NCI-H2196 treated with DMSO at 0.1 percent for 48 hours (cell line): ENCODE data around the gene DHDDS.
"Not testable (repeated sequence)": the region's sequence is repeated elsewhere in the genome, so short reads cannot be mapped to it uniquely, and the experiment has no call there.

Source experiments
- DNase-seq: peaks from one replicate; lab custom pipeline; 2025; ENCODE audit not compliant: unreplicated experiment; lab: John Stamatoyannopoulos, UW

DHDDS gene, protein sequence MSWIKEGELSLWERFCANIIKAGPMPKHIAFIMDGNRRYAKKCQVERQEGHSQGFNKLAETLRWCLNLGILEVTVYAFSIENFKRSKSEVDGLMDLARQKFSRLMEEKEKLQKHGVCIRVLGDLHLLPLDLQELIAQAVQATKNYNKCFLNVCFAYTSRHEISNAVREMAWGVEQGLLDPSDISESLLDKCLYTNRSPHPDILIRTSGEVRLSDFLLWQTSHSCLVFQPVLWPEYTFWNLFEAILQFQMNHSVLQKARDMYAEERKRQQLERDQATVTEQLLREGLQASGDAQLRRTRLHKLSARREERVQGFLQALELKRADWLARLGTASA

DNA sequence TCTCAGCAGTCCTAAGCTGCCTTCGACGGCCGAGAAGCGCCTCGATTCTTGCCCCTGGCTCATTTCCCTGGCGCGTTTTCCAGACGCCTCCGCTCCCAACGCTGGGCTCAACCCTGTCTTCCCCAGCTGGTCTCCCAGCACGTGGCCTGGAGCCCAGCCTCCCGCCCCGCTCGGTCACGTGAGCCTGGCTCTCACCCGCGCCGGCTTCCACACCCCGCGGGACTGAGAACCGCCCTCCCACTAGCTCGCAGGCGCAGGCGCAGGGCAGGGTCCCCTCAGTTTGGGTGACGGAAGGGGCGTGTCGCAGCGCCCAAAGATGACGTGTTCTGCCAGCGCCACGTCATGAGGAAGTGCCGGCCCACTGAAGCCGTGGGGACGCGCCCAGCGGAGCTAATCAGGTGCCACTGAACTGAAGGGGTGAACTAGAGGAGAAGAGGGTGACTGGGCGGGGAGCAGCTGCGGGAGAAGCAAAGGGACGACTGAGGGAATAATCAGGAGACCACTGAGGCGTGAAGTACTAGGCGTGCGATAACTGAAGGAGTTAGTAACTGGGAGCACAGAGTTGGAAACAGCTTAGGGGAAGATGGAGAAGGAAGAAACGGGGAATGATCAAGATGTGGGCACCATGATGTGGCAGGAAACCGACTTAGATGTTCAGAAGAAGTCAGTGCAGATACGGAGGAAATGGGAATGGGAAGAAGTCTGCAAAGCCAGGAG is at the start of gene DHDDS:
DHDDS (plus strand) TSS at position 343 of the 717 bp plus-strand sequence. CDS start 625 bp downstream, outside the sequence.
- DNase-seq, result peak; percentile 98

DNA sequence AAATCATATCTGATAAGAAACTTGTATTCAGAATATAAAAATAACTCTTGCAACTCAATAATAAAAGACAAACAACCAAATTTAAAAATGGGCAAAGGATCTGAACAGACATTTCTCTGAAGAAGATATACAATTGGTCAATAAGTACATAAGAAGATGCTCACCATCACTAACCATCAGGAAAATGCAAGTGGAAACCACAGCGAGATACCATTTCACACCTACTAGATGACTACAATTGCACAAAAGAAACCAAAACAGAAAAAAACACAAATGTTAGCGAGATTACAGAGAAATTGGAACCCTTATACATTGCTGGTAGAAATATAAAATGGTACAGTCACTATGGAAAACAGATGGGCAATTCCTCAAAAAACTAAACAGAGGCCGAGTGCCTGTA is 48.0 kb upstream of the DHDDS start:
- no peak for DNase-seq

DNA sequence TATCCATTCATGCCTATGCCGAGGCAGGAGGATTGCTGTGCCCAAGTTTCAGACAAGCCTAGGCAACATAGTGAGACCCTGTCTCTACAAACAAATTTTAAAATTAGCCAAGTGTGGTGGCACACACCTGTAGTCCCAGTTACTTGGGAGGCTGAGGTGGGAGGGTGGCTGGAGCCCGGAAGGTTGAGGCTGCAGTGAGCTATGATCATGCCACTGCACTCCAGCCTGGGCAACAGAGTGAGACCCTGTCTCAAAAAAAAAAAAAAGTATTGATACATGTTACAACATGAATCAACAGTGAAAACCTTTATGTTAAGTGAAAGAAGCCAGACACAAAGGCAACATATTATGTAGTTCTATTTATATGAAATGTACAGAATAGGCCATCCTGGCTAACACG is 47.1 kb upstream of the DHDDS start:
- DNase-seq, result not testable (repeated sequence)

DNA sequence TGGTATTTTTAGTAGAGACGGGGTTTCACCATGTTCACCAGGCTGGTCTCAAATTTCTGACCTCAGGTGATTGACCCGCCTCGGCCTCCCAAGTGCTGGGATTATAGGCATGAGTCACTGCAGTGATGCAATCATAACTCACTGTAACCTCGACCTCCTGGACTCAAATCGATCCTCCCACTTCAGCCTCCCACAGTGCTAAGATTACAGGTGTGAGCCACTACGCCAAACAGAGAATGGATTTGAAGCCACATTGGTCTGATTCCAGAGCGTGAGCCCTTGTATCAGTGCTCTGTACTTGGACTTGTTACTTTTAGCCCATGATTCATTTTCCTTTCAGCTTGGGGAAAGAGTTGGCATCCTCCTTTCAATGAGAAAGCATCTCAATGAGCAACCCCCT is 44.7 kb upstream of the DHDDS start:
- DNase-seq, result no peak

DNA sequence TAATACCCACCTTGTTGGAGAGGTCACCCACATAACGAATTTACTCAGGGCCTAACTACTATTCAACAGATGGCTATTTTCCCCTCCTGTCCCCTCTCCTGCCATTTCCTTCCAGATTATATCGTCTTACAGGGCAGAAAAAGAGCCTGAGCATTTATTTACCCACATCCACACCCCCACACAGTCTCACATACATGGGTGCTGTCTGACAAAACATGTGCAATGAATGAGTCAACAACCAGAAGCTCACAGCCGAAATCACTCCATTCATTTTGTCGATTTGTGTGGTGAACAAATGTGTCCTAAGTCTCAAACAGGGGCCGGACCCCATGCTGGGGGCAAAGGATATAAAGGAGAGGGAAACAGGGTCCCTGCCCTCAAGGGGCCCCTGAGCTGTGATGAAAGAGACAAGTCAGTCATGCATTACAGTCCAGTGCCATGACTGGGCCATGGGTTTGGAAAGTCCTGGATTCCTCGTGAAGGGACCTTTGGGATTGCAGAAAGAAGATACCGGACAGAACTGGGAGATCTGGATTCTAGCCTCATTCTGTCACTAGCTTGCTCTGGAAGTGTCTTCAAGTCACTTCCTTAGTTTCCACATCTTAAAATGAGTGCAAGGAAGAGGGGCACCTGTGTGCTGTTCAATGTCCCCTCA is 43.2 kb upstream of the DHDDS start:
- no peak for DNase-seq

DNA sequence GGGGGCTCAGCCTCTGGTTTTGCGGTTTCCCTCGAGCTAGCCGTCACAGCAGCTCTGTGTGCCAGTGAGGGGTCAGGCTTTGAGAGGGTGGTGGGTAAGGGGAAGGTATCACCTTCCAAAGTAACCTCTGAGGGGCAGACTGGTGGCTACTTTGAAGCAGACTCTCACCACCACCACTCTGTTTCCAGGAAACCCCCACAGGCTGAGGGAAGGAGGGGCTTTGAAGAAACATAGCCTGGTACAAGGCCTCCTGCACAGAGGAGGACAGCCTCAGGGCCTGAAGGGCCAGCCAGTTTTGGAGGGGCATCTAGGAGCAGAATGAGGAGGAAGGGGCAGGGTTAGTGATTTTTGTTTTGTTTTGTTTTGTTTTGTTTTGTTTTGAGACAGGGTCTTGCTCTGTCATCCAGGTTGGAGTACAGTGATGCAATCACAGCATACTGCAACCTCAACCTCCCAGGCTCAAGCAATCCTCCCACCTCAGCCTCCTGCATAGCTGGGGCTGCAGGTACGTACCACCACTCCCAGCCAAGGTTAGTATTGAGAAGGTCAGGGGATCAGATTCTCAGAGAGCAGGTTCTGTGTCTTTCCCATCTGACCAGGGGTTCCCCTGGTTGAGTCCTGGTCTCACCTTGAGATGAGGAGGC is 42.4 kb upstream of the DHDDS start:
- DNase-seq, result no peak

DNA sequence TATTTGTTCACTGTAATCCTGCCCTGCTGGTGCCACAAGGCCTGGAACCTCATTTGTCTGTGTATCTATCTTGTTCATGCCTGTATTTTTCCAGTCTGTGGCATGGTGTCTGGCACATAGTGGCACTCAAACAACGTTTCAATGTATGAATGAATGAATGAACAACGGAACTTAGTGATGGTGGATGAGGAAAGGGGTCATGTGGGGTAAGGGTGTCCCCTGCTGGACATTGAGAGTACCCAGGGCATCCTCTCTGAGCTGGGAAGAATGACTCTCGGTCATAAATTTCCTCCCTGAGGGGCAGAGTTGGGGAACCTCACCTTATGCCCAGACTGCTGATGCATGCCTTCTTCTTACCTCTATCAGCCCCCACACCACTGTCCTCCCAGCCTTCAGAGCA is 40.7 kb upstream of the DHDDS start:
- no peak for DNase-seq

DNA sequence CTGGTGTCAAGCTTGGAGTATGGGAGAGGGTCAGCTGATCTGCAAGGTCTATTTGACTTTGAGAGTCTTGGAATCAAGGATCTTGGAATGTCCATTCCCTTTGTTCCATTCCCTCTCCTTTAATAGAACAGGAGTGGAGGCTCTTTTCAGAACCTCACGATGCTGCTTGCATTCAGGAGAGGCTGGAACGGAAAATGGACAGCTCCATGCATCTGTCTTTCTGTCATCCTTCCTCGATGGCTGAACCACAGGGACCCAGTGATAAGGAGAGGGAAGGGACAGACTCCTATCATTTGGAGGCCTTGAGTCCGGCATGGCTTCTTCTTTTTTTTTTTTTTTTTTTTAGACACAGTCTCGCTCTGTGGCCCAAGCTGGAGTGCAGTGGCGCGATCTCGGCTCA is 36.4 kb upstream of the DHDDS start:
- DNase-seq, result no peak

DNA sequence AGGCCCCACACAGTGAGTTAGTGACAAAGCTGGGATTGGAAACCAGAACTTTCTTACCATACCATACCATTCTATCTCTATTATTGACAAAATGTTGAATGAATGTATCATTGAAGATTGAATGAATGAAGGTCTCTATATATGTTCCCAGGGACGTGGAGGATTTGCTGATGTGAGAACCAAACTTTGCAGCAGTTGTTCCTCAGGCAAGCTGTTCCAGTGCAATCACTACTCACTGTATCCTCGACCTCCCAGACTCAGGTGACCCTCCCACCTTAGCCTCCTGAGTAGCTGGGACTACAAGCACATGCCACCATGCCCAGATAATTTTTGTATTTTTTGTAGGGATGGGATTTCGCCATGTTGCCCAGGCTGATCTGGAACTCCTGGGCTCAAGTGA is 33.1 kb upstream of the DHDDS start:
- DNase-seq, result no peak

DNA sequence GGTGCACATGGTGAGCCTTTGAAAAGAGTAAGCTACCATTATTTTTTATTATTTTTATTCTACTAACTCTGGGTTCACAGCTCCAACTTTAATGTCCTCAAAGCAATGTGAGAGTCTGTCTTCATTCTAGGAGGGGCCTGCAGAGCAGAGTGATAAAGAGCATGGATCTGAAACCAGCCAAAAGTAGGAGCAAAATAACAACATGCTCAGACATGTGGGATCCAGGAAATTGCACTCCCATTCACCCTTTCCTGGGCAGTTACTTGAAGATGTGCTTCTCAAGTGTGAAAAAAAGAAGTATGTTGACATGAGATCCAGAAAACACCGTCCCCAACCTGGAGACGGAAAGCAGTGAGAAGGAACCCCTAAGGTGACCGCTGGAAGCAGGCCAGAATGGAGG is 30.2 kb upstream of the DHDDS start:
- DNase-seq, result no peak

DNA sequence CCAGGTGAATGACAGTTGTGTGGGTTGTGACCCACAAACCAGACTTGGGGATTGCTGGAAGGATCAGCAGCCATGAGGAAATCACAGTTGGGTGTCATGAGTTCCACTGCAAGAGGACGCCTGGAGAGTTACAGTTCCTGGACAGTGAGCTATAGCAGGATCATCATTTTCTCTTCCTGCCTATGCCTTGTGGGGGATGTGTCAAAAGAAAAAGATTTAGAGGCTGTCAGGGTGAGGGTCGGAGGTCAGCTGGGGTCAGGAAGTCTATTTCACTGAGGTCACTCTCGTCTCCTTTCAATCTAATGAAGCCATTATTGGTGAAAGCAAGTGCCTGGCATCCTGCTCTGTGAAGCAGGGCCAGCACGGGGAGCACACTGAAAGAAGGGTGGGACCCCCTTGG is 28.5 kb upstream of the DHDDS start:
- DNase-seq, result no peak

DNA sequence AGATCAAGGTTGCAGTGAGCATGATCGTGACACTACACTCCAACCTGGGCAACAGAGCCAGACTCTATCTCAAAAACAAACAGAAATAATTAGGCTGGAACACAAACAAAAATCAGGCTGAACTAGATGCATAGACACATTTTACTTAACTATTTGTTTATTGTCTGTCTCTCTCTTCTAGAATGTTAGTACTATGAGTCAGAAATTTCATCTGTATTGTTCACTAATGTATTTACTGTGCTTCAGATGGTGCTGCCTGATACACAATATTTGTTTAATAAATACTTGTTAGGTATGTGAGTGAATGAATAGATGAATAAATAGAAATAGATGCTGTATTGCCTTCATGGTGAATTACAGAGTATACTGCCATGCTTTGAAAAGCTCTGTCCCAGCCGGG is 27.5 kb upstream of the DHDDS start:
- DNase-seq, result no peak

DNA sequence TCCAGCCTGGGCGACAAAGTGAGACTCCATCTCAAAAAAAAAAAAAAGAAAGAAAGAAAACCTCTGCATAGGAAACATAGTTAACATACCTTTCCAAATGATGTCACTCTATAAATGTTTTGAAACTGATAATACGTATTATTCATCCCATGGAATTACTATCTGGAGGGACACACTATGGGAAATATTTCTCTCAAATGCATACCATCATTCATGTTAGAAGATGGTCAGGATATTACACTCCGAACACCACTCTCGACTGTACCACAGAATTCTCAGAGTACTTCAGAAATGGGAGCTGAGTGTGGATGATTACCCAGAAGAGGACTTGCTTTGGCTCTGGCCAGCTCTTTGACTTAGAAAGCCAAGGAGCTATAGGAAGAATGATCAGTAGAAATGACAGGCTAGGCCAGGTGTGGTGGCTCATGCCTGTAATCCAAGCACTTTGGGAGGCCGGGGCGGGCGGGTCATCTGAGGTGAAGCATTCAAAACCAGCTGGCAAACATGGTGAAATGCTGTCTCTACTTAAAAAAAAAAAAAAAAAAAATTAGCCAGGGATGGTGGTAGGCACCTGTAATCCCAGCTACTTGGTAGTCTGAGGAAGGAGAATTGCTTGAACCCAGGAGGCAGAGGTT is 26.7 kb upstream of the DHDDS start:
- no peak for DNase-seq

DNA sequence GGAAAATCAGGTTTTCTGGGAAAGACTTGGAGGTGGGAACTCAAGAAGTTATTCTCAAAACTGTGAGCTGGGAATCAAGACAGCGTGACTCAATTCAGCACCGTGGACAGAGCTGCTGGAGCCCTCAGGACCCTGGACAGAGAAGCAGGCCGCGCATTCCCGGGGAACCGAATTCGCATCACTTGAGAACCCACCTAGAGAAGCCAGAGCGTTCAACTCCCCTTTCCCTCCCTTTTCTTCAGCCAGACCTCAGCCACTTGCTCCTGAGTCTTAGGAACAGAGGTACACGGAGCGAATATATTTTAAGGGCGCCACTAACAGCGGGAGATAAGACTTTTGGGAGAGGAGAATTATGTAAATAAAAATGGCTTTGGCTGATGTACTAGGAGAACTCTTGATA is 23.5 kb upstream of the DHDDS start:
- DNase-seq, result no peak

DNA sequence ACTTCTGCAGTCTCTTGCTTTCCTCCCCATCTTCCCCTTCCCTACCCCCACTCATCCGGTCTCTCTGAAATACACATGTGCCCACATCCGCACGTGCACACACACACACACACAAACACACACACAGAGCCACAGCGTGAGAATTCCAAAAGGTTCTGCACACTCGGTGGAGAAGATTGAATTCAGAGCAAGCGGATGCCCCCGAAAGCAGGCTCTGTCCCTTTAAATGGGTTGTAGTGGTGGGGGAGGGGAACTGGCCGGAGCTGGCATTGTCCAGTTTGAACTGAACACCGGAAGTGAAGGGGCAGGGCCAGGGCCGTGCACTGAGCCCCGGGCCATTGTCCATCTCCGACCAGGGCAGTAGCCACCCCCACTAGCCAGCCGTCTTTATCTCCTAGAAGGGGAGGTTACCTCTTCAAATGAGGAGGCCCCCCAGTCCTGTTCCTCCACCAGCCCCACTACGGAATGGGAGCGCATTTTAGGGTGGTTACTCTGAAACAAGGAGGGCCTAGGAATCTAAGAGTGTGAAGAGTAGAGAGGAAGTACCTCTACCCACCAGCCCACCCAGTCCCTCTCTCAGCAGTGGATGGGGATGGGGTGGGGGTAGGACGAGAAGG is 22.8 kb upstream of the DHDDS start:
- DNase-seq, result peak; percentile 33

DNA sequence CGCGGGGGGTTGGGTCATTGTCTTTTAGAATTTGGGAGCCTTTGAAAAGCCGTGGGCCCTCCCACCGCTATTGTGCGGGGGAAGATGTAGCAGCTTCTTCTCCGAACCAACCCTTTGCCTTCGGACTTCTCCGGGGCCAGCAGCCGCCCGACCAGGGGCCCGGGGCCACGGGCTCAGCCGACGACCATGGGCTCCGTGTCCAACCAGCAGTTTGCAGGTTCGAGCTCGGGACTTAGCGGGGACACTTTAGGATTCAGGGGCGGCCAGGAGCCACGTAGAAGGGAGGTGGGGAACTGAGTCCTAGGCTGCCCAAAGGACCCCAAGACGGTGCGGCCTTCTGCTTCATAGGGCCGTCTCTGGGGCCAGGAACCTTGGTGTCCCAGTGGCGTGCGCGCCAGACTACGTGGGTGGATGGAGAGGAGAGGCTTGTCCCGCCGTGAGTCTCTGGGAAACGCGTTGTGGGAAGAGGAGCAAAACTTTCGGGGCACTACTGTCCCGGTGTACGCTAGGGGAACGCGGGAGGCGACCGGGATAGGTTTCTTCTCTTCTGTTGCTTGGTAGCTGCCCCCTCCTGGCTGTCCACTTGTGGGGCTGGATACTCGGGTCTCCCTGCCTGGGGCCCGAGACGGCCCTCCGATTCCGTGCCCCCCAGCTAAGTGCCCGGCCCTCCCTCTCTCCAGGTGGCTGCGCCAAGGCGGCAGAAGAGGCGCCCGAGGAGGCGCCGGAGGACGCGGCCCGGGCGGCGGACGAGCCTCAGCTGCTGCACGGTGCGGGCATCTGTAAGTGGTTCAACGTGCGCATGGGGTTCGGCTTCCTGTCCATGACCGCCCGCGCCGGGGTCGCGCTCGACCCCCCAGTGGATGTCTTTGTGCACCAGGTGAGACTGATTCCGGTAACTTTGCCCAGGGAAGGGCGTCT is 21.2 kb upstream of the DHDDS start, which contains the start of gene LIN28A:
LIN28A (plus strand) TSS at position 112 of the 918 bp plus-strand sequence; CDS start at position 187, 75 bp downstream.
- DNase-seq, result no peak

DNA sequence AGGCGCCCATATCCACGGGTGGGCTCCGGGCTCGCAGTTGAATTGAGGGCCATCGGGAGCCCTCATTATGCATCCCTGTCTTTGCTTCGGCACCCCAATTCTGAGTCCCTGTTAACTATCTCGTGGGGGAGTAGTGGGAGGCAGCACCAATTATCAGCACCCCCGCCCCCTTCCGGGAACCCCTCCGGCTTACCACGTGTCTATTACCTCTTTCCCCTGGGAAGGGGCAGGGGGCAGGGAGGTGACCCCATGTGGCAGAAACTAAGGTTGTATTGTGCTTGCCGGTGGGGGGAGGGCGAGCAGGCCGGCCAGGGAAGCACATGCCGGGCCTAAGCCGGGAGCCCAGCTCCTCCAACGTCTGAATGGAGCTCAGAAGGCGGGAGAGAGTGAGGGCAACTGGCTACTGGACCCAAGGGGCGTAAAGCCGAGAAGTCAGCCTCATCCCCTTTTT is 20.5 kb upstream of the DHDDS start:
- DNase-seq, result no peak

DNA sequence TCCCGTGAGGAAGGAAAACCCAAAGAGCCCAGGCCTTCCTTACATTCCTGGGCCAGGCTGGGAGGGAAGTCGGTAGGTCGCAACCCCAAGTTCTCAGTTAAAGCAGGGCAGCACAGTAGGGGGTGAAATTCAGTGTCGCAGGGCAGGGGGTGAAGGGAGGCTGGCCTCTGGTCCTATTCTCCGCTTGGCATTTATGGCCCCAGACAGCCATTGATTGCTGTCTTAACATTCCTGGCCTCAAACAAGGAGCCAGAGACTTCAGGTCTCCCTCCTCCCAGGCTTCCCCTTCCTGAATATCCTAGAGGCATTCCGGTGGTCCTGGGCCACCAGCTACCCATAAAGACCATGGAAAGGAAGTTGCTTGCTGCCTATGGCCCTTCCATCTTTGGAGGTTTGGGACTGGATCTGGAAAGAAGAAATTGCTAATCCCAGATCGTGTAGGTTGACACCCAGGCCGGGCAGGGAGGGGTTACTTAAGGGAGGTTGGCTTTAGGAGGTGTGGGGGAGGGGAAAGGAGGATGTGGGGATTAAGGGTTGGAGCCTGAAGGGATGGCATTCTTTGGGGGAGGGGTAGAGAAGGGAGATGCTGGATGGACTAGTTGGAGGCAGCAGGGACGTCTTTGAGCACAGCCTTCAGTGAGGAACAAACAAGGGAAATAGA is 19.8 kb upstream of the DHDDS start:
- no peak for DNase-seq

DNA sequence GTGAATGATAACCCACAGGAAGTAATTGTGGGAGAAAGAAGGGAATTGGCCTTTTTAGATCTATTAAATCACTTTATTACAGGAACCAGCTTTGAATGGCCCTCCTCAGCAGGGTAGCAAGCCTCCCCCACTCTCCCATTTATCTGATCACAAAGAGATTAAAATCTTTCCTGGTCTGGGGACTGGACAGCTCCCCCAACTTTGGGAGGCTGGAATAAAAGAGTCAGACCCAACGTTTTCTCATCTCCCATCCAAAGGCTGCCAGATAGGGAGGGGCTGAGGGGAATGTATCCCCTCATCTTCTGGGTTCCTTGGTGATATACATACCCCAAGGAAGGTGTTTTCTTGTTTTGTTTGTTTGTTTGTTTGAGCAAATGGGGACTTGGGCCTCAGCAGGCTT is 19.1 kb upstream of the DHDDS start:
- no peak for DNase-seq
